HAP-1 (cell line): ENCODE data around the gene PLCB3.
"Not testable (repeated sequence)": the region's sequence is repeated elsewhere in the genome, so short reads cannot be mapped to it uniquely, and the experiment has no call there.

Experiments used
- DNase-seq, 2 experiments: peaks; one replicate each; pipeline ENCODE4 v3.0.0-alpha.2; 2016 to 2020; ENCODE audit warnings: low spot score in 2 of 2
- H3K27me3 ChIP-seq: fragments of 250-450 bp; sonication (Bioruptor Pico); 2 replicates; pipeline ENCODE4 v1.5.1; 2020; ENCODE audit warnings: low read depth, mild to moderate bottlenecking, moderate library complexity
- H3K36me3 ChIP-seq: fragments of 250-450 bp; sonication (Bioruptor Pico); replicated peaks from 2 replicates; pipeline ENCODE4 v1.5.1; 2020; ENCODE audit warnings: mild to moderate bottlenecking
- H3K4me1 ChIP-seq: fragments of 250-450 bp; sonication (Bioruptor Pico); 2 replicates; pipeline ENCODE4 v1.5.1; 2020; ENCODE audit warnings: mild to moderate bottlenecking
- H3K4me3 ChIP-seq: fragments of 250-450 bp; sonication (Bioruptor Pico); 2 replicates; pipeline ENCODE4 v1.5.1; 2020; ENCODE audit warnings: mild to moderate bottlenecking, moderate library complexity
- H3K9me3 ChIP-seq: fragments of 250-450 bp; sonication (Bioruptor Pico); 2 replicates; pipeline ENCODE4 v1.5.1; 2020; ENCODE audit warnings: mild to moderate bottlenecking, moderate library complexity
- in situ Hi-C: fragments of 300-500 bp; cut with MboI; formaldehyde crosslinking; loops from 3 replicates; pipeline ENCODE4 v1.14.3; 2020; ENCODE audit warnings: low sequenced_read_pairs, inconsistent platforms, mixed read lengths

PLCB3 gene

DNA sequence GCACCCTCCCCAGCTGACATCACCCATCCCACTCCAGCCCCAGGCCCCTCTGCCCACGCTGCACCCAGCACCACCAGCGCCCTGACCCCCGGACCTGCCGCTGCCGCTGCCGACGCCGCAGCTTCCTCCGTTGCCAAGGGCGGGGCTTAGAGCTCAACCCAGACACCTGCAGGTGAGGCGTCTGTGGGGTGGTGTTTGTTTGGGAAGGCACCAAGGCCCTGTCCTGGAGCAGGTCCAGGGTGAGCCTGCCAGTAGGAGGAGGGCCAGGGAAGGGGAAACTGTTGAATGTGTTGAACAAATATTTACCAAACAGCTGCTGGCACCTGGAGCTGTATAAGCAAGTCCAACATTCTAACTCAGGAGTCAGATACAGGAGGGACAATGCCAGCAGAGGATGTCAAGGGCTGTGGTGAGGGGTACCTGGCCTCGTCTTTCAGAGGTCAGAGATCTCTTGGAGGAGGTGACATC lies 13.8 kb upstream of the PLCB3 start:
- no peak overlapping the region for H3K4me3 ChIP-seq
- H3K4me1 ChIP-seq = peaks cover 23% of the 10 kb centered on the region
- DNase-seq = no peak
- H3K9me3 ChIP-seq = no peaks in the 10 kb centered on the region
- in situ Hi-C loops = no loop called here
- no peaks in the 10 kb centered on the region for H3K27me3 ChIP-seq
- H3K36me3 ChIP-seq = peaks cover 21% of the 10 kb centered on the region

DNA sequence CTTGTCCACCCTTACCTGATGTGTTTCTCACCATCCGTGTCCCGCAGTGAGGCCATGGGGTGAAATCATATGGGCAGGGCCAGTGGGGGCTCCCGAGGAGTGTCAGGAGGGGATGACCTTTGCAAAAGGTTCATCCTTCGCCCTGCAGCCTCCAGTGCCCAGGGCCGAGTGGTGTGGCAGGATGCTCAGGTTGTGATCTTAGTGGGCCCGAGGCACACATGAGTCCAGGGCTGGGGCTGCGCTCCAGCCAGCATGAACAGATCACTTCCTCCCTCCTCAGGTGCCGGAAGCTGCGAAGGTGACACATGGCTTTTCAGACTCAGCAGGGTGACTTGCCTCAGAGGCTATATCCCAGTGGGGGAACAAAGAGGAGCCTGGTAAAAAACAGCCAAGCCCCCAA lies 13.3 kb upstream of the PLCB3 start:
- H3K4me1 ChIP-seq = peaks cover 26% of the 10 kb centered on the region
- in situ Hi-C loops = no loop called here
- H3K9me3 ChIP-seq = no peaks in the 10 kb centered on the region
- peaks cover 26% of the 10 kb centered on the region for H3K36me3 ChIP-seq
- H3K27me3 ChIP-seq = no peaks in the 10 kb centered on the region
- no peak for DNase-seq
- H3K4me3 ChIP-seq = no peak overlapping the region

DNA sequence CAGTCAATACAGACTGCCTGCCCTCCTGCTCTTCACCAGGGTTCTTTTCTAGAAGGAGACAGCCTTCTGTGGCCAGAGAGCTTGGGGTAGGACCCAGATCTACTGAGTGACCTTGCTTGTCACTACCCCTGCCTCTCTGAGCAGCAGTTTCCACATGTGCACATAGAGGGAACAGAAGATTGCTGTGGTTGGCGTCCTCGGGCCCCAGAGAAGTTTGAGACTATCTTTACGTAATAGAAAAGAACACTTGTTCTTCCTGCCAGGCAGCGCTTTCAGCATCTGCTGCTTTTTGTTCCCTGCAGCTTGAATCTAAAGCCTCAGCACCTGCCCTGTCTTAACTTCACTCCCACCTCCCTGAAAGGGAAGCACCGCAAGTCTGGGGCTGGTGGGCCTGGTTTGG lies 12.3 kb upstream of the PLCB3 start:
- Histone ChIP-seq H3K4me3 (no peak overlapping the region), H3K4me1 (peaks cover 23% of the 10 kb centered on the region), H3K9me3 (no peaks in the 10 kb centered on the region), H3K27me3 (no peaks in the 10 kb centered on the region), H3K36me3 (peaks cover 34% of the 10 kb centered on the region)
- in situ Hi-C loops = no loop called here
- DNase-seq = no peak

DNA sequence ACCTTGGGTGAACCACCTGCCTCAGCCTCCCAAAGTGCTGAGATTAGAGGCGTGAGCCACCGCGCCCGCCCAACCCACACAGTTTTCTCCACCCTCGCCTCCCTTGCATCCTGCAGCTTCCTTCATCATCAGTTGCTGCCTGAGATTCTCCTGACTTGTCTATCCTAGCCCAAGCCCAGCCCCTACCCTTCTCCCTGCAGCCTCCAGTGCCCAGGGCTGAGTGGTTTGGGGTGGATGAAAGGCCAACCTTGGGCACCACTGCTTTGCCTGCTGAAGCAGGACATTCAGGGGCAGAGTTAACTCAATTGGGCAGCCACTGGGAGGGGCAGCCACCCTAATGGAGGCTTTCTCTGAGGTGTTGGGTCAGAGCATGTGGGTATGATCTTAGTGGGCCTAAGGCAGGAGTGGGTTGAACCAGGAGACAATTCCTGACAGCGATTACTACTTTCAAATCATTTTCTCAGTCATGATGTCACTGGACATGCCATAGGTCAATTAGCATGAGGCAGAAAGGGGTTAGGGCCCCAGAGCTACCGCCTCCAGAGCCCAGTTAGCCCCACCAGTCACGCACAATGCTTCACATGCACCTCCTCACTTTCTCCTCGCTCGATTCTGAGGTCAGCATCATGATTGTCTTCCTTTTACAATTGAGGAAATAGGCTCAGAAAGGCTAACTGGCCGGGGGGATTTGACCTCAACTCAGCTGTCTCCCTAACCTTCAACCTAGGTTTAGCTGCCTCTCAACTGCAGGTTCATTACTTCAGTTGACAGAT lies 11.5 kb upstream of the PLCB3 start:
- no peaks in the 10 kb centered on the region for H3K27me3 ChIP-seq
- H3K4me1 ChIP-seq = peaks cover 22% of the 10 kb centered on the region
- peaks cover 38% of the 10 kb centered on the region for H3K36me3 ChIP-seq
- no peak for DNase-seq
- in situ Hi-C loops = no loop called here
- no peaks in the 10 kb centered on the region for H3K9me3 ChIP-seq
- H3K4me3 ChIP-seq = peak overlapping the region; percentile 97

DNA sequence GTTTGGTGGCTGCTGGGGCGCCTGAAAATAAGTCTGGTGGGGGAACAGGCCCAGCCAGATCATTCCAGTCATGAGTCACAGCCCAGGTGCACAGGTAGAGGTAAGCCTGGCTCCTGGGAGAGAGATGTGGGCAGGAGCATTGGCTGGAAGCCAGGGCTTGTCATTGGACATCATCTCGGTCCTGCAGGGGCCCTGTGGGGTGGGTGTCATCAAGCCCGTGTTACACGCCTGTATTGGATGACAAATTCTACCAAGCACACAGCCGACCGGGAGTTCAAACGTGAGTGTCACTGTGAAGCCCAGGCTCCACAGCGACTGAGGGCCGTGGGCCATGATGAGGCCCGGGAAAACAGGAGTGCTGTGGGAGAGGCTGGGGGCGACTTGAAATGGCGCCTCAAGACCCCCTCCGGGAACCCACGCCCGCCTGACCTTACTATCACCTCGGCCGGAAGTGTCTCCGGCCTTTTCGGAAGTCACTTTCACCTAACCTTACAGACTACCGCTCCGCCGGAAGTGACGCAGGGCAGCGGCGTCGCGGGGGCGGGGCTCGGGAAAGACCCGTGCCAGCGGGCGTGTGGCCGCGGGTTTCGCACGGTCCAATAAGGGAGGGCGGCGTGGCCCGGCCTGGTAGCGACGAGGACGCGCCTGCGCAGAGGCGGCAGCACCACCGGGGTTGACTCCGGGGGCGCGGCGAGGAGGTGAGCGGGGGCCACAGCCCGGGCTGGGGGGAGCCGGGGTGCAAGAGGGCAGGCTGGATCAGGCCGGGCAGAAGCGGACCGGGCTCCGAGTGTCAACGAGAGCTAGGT lies 10.7 kb upstream of the PLCB3 start, which contains the start of gene FKBP2:
Gene FKBP2 (plus strand): TSS at position 661 of the 806 bp plus-strand sequence. CDS start 1,293 bp downstream, outside the sequence.
- Histone ChIP-seq H3K27me3 (no peaks in the 10 kb centered on the region), H3K36me3 (peaks cover 45% of the 10 kb centered on the region), H3K9me3 (no peaks in the 10 kb centered on the region), H3K4me1 (peaks cover 18% of the 10 kb centered on the region), H3K4me3 (peak within 1 kb of the TSS; percentile 97)
- in situ Hi-C loops = no loop called here
- DNase-seq = peak; percentile 92 to 97

DNA sequence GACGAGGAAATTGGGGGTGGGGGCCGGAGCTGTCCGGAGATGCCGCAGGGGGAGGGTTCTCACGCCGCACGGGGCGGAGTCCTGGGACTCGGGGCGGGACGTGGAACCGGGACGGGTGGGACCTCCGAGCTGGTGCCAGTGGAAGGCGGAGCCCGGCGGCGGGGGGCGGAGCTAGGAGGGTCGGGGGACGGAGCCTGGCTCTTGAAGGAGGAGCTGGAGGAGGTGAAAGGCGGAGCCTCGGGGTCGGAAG lies 10.2 kb upstream of the PLCB3 start:
- H3K4me3 ChIP-seq = peak overlapping the region; percentile 97
- H3K36me3 ChIP-seq = peaks cover 45% of the 10 kb centered on the region
- in situ Hi-C loops = no loop called here
- H3K9me3 ChIP-seq = no peaks in the 10 kb centered on the region
- DNase-seq = peak in 1 of 2 experiments; percentile 100
- H3K4me1 ChIP-seq = peaks cover 18% of the 10 kb centered on the region
- no peaks in the 10 kb centered on the region for H3K27me3 ChIP-seq

DNA sequence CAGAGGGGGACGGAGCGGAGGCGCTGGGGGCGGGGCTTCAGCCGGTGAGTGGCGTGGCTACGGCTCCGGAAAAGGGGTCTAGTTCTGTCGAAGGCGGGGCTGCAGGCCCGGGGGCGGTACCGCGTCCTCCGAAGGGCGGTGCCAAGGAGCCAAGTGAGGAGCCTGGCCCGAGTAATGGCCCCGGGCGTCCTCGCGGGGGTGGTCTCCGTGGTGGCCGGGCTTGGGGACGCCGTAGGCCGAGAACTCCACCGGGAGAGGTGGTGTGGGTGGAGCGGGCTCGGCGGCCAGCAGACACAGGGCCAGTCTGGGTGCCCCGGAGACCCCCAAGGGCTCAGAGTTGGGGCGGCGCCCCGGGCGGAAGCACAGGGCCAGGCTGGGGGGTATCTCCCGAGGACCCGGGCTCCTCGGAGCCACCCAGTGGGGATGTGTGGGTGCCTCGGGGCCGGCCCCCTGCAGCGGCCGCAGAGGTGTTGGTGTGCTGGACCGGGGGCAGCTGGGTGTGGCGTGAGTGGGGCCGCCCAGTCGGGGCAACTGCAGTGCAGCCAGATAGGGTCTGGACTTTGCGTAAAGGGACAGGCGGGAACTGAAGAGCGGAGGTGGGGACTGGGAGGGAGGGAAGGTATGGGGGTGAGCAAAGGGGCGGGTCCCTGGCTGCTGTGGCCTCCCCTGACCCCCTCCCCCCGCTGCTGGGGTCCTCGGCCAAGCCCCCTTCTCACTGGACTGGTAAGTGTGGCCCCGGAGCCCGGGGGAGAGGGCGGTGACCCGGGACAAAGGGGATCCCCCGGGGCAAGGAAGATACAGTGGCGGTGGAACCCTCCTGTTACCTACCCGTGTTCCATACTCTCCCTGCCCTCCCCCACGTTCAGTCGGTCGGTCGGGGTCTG lies 9.6 kb upstream of the PLCB3 start:
- DNase-seq = peak; percentile 77 to 97
- in situ Hi-C loops = no loop called here
- H3K4me1 ChIP-seq = peaks cover 18% of the 10 kb centered on the region
- H3K9me3 ChIP-seq = no peaks in the 10 kb centered on the region
- peak overlapping the region; percentile 97 for H3K4me3 ChIP-seq
- peaks cover 45% of the 10 kb centered on the region for H3K36me3 ChIP-seq
- H3K27me3 ChIP-seq = no peaks in the 10 kb centered on the region

DNA sequence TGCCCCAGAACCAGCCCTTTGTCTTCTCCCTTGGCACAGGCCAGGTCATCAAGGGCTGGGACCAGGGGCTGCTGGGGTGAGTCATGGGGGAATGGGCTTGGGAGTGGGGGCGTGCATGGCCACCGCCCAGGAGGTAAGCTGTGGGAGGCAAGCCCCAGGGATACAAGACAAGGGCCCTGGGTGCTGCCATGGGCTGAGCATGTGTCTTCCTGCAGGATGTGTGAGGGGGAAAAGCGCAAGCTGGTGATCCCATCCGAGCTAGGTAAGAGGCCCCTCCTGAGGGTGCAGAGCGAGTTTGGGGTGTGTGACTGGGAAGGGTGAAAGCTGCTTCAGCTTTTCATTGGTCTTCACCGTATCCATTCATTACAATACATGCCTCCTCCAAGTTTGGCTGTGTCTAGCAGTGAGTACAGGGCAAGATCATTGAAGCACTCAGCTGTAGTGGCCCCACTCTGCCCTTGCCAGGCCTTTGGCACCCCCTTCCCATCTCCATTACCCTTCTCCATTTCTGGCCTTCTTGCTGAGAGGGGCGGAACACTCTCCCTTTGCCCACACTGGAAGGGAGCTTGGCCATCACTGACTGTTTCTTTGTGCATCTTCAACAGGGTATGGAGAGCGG lies 8.0 kb upstream of the PLCB3 start:
- H3K4me1 ChIP-seq = peaks cover 22% of the 10 kb centered on the region
- DNase-seq = no peak
- H3K27me3 ChIP-seq = no peaks in the 10 kb centered on the region
- H3K36me3 ChIP-seq = peaks cover 37% of the 10 kb centered on the region
- H3K4me3 ChIP-seq = peak overlapping the region; percentile 97; the same call in 1 of the 2 replicates
- H3K9me3 ChIP-seq = no peaks in the 10 kb centered on the region
- in situ Hi-C loops = no loop called here

DNA sequence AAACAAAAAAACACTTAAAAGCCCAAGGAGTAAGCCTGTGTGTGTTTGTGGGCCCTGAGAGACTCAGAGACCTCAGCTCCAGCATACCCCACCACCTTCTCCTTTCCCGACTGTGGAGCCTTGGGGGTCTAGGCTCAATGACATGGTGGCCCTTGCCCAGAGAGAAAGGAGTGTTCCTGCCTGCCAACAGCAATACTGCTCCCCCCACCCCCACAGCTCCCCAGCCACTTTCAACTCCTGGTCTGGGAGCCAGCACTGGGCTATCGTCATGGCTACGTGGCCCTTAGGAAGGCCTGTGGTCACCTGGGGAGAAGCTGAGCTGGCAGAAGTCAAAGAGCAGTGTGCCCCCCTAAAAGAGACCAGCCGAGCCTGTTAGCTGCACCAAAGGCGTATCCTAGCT lies 7.2 kb upstream of the PLCB3 start:
- Histone ChIP-seq H3K4me3 (no peak overlapping the region), H3K36me3 (peaks cover 34% of the 10 kb centered on the region), H3K27me3 (no peaks in the 10 kb centered on the region), H3K4me1 (peaks cover 22% of the 10 kb centered on the region), H3K9me3 (no peaks in the 10 kb centered on the region)
- in situ Hi-C loops = no loop called here
- no peak for DNase-seq

DNA sequence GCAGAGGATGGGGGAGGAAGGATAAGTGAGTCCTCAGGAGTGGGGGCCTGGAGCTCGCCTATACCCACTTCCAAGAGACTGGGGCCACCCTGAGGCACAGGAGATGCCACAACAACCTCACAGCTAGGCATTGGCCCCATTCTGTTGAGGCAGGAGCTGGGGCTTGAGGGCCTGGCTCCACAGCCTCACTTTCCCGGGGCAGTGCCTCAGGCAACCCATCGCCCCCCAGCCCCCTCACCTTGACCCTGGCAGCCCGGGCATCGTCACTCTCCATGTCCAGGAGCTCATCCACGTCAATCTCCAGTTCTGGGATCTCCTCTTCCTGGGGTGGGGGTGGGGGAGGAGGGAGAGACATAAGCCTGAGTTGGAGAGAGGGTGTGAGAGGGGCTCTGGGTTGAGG lies 6.4 kb upstream of the PLCB3 start:
- DNase-seq = no peak
- H3K9me3 ChIP-seq = no peaks in the 10 kb centered on the region
- in situ Hi-C loops = no loop called here
- peaks cover 34% of the 10 kb centered on the region for H3K36me3 ChIP-seq
- no peaks in the 10 kb centered on the region for H3K27me3 ChIP-seq
- H3K4me3 ChIP-seq = peak overlapping the region; percentile 78
- H3K4me1 ChIP-seq = peaks cover 19% of the 10 kb centered on the region

DNA sequence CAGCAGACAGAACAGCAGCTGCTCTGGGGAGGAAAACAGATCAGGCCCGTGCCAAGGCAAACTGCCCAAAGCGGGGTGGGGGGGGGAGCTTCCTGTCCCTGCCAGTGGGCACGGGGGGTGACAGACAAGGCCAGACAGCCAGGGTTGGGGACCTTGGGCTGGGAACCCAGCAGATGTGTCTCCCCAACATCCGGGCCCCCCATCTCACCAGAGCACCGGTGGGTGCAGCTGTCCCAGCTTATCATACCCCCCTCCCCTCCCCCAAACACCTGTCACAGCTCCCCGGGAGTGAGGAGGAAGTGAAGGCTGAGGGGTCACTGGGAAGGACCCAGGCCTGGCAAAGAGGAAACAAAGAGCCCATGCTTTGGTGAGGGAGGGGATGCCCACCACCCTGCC lies 5.9 kb upstream of the PLCB3 start:
- Histone ChIP-seq H3K9me3 (no peaks in the 10 kb centered on the region), H3K4me1 (peaks cover 16% of the 10 kb centered on the region), H3K4me3 (peak overlapping the region; percentile 78), H3K36me3 (peaks cover 30% of the 10 kb centered on the region), H3K27me3 (no peaks in the 10 kb centered on the region)
- DNase-seq = no peak
- in situ Hi-C loops = no loop called here

DNA sequence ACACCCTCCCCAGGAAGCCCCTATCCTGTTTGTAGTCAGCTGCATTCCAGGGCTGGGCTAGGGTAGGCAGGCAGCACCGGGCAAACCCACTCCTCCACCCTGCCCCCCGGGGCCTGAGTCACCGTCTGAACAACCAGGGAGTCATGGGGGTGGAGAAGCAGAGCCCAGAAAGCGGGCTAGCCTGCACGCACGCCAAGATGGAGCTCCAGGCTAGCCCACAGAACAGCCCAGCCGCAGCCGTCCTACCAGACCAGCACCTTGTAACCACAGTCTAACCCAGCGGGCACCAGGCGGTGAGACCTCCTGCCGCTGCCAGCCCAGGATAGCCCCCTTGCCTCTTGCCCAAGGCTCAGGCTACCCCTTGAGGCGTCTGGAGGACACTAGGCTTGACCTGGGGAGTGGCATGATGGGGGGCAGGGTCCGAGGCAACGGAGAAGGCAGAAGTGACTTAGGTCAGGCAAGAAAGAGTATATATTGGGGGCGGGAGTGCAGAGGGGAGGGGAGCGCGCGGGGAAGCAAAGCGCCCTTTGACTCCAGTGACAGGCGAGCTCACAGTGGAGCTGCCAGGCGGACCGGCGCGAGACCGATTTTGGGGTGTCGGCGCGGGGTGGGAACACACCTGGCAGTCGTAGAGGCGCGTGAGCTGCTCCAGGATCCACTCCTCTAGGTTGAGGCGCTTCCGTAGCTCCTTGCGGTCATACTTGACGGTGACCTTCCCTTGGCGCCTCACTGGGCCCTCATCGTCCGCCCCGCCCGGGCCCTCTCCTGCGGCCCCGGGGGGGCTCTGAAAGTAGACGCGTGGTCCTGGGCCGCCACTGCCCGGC lies 5.3 kb upstream of the PLCB3 start:
- H3K4me1 ChIP-seq = peaks cover 20% of the 10 kb centered on the region

DNA sequence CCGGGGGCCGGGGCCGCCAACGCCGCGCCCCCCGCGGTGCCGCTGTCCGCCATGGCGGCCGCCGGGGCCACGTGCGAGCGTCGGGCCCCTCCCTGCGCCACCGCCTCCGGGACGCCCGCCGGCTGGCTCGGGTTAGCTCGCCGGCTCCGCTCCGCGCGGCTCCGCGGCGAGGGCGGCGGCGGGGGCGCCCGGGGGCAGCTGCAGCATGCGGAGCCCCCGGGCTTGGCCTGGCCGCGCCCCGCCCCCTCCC lies 4.8 kb upstream of the PLCB3 start:
- Histone ChIP-seq H3K4me1 (peaks cover 20% of the 10 kb centered on the region), H3K36me3 (peaks cover 27% of the 10 kb centered on the region), H3K4me3 (peak overlapping the region; percentile 78)
- H3K27me3 ChIP-seq, H3K9me3 ChIP-seq, DNase-seq, in situ Hi-C loops: not testable (repeated sequence)

More for the DNA sequence above, 5.3 kb upstream of the PLCB3 start:
- peaks cover 28% of the 10 kb centered on the region for H3K36me3 ChIP-seq
- no peaks in the 10 kb centered on the region for H3K27me3 ChIP-seq
- peak; percentile 11 to 68 for DNase-seq
- peak overlapping the region; percentile 78 for H3K4me3 ChIP-seq
- in situ Hi-C loops = no loop called here
- no peaks in the 10 kb centered on the region for H3K9me3 ChIP-seq
